Muscle layer of colon (tissue), 2 donors: ENCODE data around the gene NPAS3.

Source experiments
- H3K27ac ChIP-seq: one replicate; pipeline ENCODE4 v1.7.0; 2013; ENCODE audit warnings: low read depth, mild to moderate bottlenecking, low read length, moderate library complexity
- H3K27me3 ChIP-seq, 2 donors: one replicate each; pipeline ENCODE4 v1.7.0; 2013; ENCODE audit warnings: low read length in 2 of 2, mild to moderate bottlenecking in 2 of 2; ENCODE audit not compliant: insufficient read depth in 2 of 2, control insufficient read depth in 1 of 2
- H3K36me3 ChIP-seq: one replicate; pipeline ENCODE4 v1.7.0; 2013; ENCODE audit warnings: mild to moderate bottlenecking, low read length; ENCODE audit not compliant: insufficient read depth
- H3K4me1 ChIP-seq: one replicate; pipeline ENCODE4 v1.7.0; 2013; ENCODE audit warnings: mild to moderate bottlenecking, low read length; ENCODE audit not compliant: insufficient read depth
- H3K4me3 ChIP-seq, 2 donors: one replicate each; pipeline ENCODE4 v1.7.0; 2013; ENCODE audit warnings: low read length in 2 of 2, low read depth in 1 of 2, mild to moderate bottlenecking in 1 of 2, moderate library complexity in 1 of 2
- H3K9ac ChIP-seq: one replicate; pipeline ENCODE4 v1.7.0; 2013; ENCODE audit warnings: low read length
- H3K9me3 ChIP-seq: one replicate; pipeline ENCODE4 v1.7.0; 2013; ENCODE audit warnings: mild to moderate bottlenecking, low read length
- donor health status: abdominal sarcoma.
- donor health status: Adenocarcinoma of cecum.

Gene NPAS3

GRCh38 chr14:33491112-33491511 is 552.4 kb downstream of the NPAS3 start:
- Histone ChIP-seq H3K4me3 (no peak overlapping the region), H3K27ac (no peak overlapping the region), H3K9ac (no peak overlapping the region), H3K27me3 (no peaks in the 10 kb centered on the region), H3K4me1 (no peaks in the 10 kb centered on the region), H3K9me3 (no peaks in the 10 kb centered on the region), H3K36me3 (no peaks in the 10 kb centered on the region)

GRCh38 chr14:33492491-33492890 is 553.8 kb downstream of the NPAS3 start:
- Histone ChIP-seq H3K4me3 (no peak overlapping the region), H3K27me3 (no peaks in the 10 kb centered on the region), H3K9me3 (no peaks in the 10 kb centered on the region), H3K36me3 (no peaks in the 10 kb centered on the region), H3K9ac (no peak overlapping the region), H3K27ac (no peak overlapping the region), H3K4me1 (no peaks in the 10 kb centered on the region)

- H3K9ac ChIP-seq = no peak overlapping the region
- H3K4me3 ChIP-seq = no peak overlapping the region
- H3K27ac ChIP-seq = no peak overlapping the region
Measured at GRCh38 chr14:33493266-33493665, 554.6 kb downstream of the NPAS3 start.

GRCh38 chr14:33493990-33494389 is 555.3 kb downstream of the NPAS3 start:
- no peak overlapping the region for H3K27ac ChIP-seq
- H3K27me3 ChIP-seq = no peaks in the 10 kb centered on the region
- H3K9me3 ChIP-seq = no peaks in the 10 kb centered on the region
- H3K9ac ChIP-seq = no peak overlapping the region
- H3K4me3 ChIP-seq = no peak overlapping the region
- no peaks in the 10 kb centered on the region for H3K4me1 ChIP-seq
- H3K36me3 ChIP-seq = no peaks in the 10 kb centered on the region

More at GRCh38 chr14:33493266-33493665, 554.6 kb downstream of the NPAS3 start:
- Histone ChIP-seq H3K36me3 (no peaks in the 10 kb centered on the region), H3K9me3 (no peaks in the 10 kb centered on the region), H3K4me1 (no peaks in the 10 kb centered on the region), H3K27me3 (no peaks in the 10 kb centered on the region)

- Histone ChIP-seq H3K36me3 (no peaks in the 10 kb centered on the region), H3K9ac (no peak overlapping the region), H3K4me3 (no peak overlapping the region), H3K27ac (no peak overlapping the region), H3K9me3 (no peaks in the 10 kb centered on the region), H3K27me3 (no peaks in the 10 kb centered on the region), H3K4me1 (no peaks in the 10 kb centered on the region)
Measured at GRCh38 chr14:33499687-33500086, 561.0 kb downstream of the NPAS3 start.

GRCh38 chr14:33504246-33505099 is 565.8 kb downstream of the NPAS3 start:
- H3K36me3 ChIP-seq = no peaks in the 10 kb centered on the region
- H3K4me3 ChIP-seq = no peak overlapping the region
- H3K27ac ChIP-seq = no peak overlapping the region
- no peaks in the 10 kb centered on the region for H3K9me3 ChIP-seq
- no peaks in the 10 kb centered on the region for H3K27me3 ChIP-seq
- H3K4me1 ChIP-seq = no peaks in the 10 kb centered on the region
- H3K9ac ChIP-seq = no peak overlapping the region

GRCh38 chr14:33505266-33505962 is 566.7 kb downstream of the NPAS3 start:
- H3K27me3 ChIP-seq = no peaks in the 10 kb centered on the region
- H3K9ac ChIP-seq = no peak overlapping the region
- no peak overlapping the region for H3K27ac ChIP-seq
- no peaks in the 10 kb centered on the region for H3K9me3 ChIP-seq
- H3K4me1 ChIP-seq = no peaks in the 10 kb centered on the region
- H3K36me3 ChIP-seq = no peaks in the 10 kb centered on the region
- no peak overlapping the region for H3K4me3 ChIP-seq

GRCh38 chr14:33505963-33506329 is 567.3 kb downstream of the NPAS3 start:
- Histone ChIP-seq H3K4me1 (no peaks in the 10 kb centered on the region), H3K9ac (no peak overlapping the region), H3K4me3 (no peak overlapping the region), H3K27ac (no peak overlapping the region), H3K27me3 (no peaks in the 10 kb centered on the region), H3K9me3 (no peaks in the 10 kb centered on the region), H3K36me3 (no peaks in the 10 kb centered on the region)

- H3K9ac ChIP-seq = no peak overlapping the region
- H3K27ac ChIP-seq = no peak overlapping the region
- no peaks in the 10 kb centered on the region for H3K4me1 ChIP-seq
- no peak overlapping the region for H3K4me3 ChIP-seq
- no peaks in the 10 kb centered on the region for H3K27me3 ChIP-seq
- H3K9me3 ChIP-seq = no peaks in the 10 kb centered on the region
- H3K36me3 ChIP-seq = no peaks in the 10 kb centered on the region
Measured at GRCh38 chr14:33508126-33509062, 569.7 kb downstream of the NPAS3 start.

- H3K4me1 ChIP-seq = no peaks in the 10 kb centered on the region
- H3K27me3 ChIP-seq = no peaks in the 10 kb centered on the region
- no peaks in the 10 kb centered on the region for H3K9me3 ChIP-seq
- H3K4me3 ChIP-seq = no peak overlapping the region
- no peak overlapping the region for H3K27ac ChIP-seq
- H3K9ac ChIP-seq = no peak overlapping the region
- no peaks in the 10 kb centered on the region for H3K36me3 ChIP-seq
Measured at GRCh38 chr14:33509454-33509853, 570.8 kb downstream of the NPAS3 start.

- Histone ChIP-seq H3K4me3 (no peak overlapping the region), H3K9ac (no peak overlapping the region), H3K4me1 (no peaks in the 10 kb centered on the region), H3K27ac (no peak overlapping the region), H3K9me3 (no peaks in the 10 kb centered on the region), H3K36me3 (no peaks in the 10 kb centered on the region), H3K27me3 (no peaks in the 10 kb centered on the region)
Measured at GRCh38 chr14:33510063-33510481, 571.4 kb downstream of the NPAS3 start.
